ENCODE results near the gene SERPINA6.
"Not testable (repeated sequence)": the region's sequence is repeated elsewhere in the genome, so short reads cannot be mapped to it uniquely, and the experiment has no call there.

Gene SERPINA6

DNA sequence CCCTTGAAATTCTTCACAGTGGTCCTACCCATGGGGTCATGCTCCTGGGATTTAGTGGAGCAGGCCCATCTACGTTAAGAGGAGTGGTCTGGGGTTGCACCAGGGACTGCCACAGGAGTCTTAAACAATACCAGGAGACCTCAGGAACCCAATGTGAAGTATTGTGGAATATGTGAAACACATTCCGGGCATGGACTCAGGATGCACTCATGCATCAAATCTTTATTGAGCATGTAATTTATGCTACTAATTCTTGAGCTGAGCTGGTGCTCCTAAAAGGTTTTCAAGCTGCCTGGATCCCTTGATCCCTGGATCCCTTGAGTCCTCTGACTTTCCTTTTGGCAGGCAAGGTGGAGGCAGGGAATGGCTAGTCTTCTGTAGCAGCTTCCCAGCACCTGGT lies 38.9 kb downstream of the SERPINA6 start:
- no peak for ATAC-seq (ENCODE audit: insufficient read depth, low read depth)
- no peak overlapping the region for H3K27ac ChIP-seq (ENCODE audit: low read length)

DNA sequence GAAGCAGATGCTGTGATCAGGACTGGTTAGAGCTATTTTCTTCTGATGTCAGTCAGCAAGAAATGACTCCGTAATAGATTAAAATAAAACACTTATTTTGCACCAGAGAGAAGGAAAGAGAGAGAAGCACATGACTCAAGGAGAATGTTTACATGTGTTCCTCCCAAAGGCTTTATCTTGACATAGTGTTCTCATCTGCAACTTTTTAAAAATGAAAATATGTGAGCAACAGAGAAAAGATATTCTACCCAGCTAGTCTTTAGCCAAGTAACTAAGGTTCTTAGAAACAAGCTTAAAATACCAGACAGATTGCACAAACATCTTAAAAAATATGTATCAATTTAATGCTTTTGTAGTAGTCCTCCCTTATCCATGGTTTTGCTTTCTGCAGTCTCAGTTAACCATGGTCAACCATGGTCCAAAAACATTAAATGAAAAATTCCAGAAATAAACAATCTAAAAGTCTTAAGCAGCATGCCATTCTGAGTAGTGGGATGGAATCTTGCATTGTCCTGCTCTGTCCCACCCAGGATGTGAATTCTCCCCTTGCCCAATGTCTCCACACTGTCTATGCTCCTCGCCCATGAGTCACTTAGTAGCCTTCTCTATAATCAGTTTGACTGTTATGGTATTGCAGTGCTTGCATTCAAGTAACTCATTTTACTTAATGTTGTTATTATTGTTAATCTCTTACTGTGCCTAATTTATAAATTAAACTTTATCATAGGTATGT lies 40.0 kb downstream of the SERPINA6 start:
- H3K9ac ChIP-seq (ENCODE audit: low read depth, low read length), result no peak overlapping the region

More for the DNA sequence above, 38.9 kb downstream of the SERPINA6 start:
- DNase-seq, result no peak
- Histone ChIP-seq H3K79me2 (ENCODE audit: insufficient read depth, low read length) (no peaks in the 10 kb centered on the region), H3K4me3 (ENCODE audit: low read depth in 1 of 2, low read length in 2 of 2) (no peak overlapping the region), H3K9me3 (ENCODE audit: insufficient read depth, low read length, severe bottlenecking) (no peaks in the 10 kb centered on the region), H3K36me3 (ENCODE audit: insufficient read depth, low read length) (no peaks in the 10 kb centered on the region), H2AFZ (ENCODE audit: low read depth, low read length) (no peak overlapping the region), H3K9ac (ENCODE audit: low read depth, low read length) (no peak overlapping the region), H3K4me1 (ENCODE audit: insufficient read depth, low read length) (no peaks in the 10 kb centered on the region), H4K20me1 (ENCODE audit: insufficient read depth, low read length) (no peaks in the 10 kb centered on the region), H3K4me2 (ENCODE audit: insufficient read depth, low read length) (no peak overlapping the region), H3K27me3 (ENCODE audit: insufficient read depth, low read length, poor library complexity) (no peaks in the 10 kb centered on the region)
- TF ChIP-seq, protein P1, sequence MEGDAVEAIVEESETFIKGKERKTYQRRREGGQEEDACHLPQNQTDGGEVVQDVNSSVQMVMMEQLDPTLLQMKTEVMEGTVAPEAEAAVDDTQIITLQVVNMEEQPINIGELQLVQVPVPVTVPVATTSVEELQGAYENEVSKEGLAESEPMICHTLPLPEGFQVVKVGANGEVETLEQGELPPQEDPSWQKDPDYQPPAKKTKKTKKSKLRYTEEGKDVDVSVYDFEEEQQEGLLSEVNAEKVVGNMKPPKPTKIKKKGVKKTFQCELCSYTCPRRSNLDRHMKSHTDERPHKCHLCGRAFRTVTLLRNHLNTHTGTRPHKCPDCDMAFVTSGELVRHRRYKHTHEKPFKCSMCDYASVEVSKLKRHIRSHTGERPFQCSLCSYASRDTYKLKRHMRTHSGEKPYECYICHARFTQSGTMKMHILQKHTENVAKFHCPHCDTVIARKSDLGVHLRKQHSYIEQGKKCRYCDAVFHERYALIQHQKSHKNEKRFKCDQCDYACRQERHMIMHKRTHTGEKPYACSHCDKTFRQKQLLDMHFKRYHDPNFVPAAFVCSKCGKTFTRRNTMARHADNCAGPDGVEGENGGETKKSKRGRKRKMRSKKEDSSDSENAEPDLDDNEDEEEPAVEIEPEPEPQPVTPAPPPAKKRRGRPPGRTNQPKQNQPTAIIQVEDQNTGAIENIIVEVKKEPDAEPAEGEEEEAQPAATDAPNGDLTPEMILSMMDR (IDR thresholded peaks at IDR 0.05; ENCODE audit: borderline replicate concordance, extremely low read depth, low read length, poor library complexity, severe bottlenecking), result no peak
- no peak for TF ChIP-seq EZH2 (IDR thresholded peaks at IDR 0.05; ENCODE audit: borderline replicate concordance, low read depth, low read length, severe bottlenecking)

DNA sequence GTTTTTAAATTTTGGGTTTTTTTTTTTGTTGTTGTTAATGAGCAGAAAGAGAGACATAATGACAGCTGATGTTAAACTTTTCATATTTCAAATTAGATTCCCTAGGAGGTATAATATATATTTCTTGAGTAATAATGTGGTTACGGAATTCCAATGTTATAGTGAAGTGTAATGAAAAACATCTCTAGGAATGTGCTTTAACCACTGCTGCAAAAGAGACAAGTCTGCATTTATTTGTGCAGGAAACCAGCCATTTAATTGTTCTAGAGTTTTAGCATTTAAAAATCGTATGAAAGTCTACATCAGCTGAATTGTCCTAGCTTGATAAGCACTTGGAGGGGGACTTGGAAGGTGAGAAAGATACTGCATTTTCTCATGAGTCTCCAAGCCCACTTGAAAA lies 44.4 kb downstream of the SERPINA6 start:
- H3K27me3 ChIP-seq (ENCODE audit: insufficient read depth, low read length, poor library complexity), result no peaks in the 10 kb centered on the region
- no peaks in the 10 kb centered on the region for H3K36me3 ChIP-seq (ENCODE audit: insufficient read depth, low read length)
- no peaks in the 10 kb centered on the region for H3K4me1 ChIP-seq (ENCODE audit: insufficient read depth, low read length)
- no peaks in the 10 kb centered on the region for H3K9me3 ChIP-seq (ENCODE audit: insufficient read depth, low read length, severe bottlenecking)
- no peak overlapping the region for H2AFZ ChIP-seq (ENCODE audit: low read depth, low read length)
- no peaks in the 10 kb centered on the region for H3K79me2 ChIP-seq (ENCODE audit: insufficient read depth, low read length)
- H3K4me3 ChIP-seq (ENCODE audit: low read depth in 1 of 2, low read length in 2 of 2), result no peak overlapping the region
- no peaks in the 10 kb centered on the region for H4K20me1 ChIP-seq (ENCODE audit: insufficient read depth, low read length)
- ATAC-seq (ENCODE audit: insufficient read depth, low read depth) (no peak), DNase-seq (no peak)
- no peak overlapping the region for H3K27ac ChIP-seq (ENCODE audit: low read length)
- H3K4me2 ChIP-seq (ENCODE audit: insufficient read depth, low read length), result no peak overlapping the region
- H3K9ac ChIP-seq (ENCODE audit: low read depth, low read length), result no peak overlapping the region
- TF ChIP-seq EZH2 (IDR thresholded peaks at IDR 0.05; ENCODE audit: borderline replicate concordance, low read depth, low read length, severe bottlenecking), result no peak
- TF ChIP-seq, protein P1 (IDR thresholded peaks at IDR 0.05; ENCODE audit: borderline replicate concordance, extremely low read depth, low read length, poor library complexity, severe bottlenecking), result no peak

More for the DNA sequence above, 40.0 kb downstream of the SERPINA6 start:
- TF ChIP-seq, protein P1 (IDR thresholded peaks at IDR 0.05; ENCODE audit: borderline replicate concordance, extremely low read depth, low read length, poor library complexity, severe bottlenecking), result no peak
- TF ChIP-seq EZH2 (IDR thresholded peaks at IDR 0.05; ENCODE audit: borderline replicate concordance, low read depth, low read length, severe bottlenecking), result no peak
- H3K27ac ChIP-seq (ENCODE audit: low read length), result no peak overlapping the region
- no peaks in the 10 kb centered on the region for H3K27me3 ChIP-seq (ENCODE audit: insufficient read depth, low read length, poor library complexity)
- H3K79me2 ChIP-seq (ENCODE audit: insufficient read depth, low read length), result no peaks in the 10 kb centered on the region
- no peaks in the 10 kb centered on the region for H3K4me1 ChIP-seq (ENCODE audit: insufficient read depth, low read length)
- DNase-seq, result no peak
- no peaks in the 10 kb centered on the region for H4K20me1 ChIP-seq (ENCODE audit: insufficient read depth, low read length)
- H3K4me3 ChIP-seq (ENCODE audit: low read depth in 1 of 2, low read length in 2 of 2), result no peak overlapping the region
- no peak for ATAC-seq (ENCODE audit: insufficient read depth, low read depth)
- H3K4me2 ChIP-seq (ENCODE audit: insufficient read depth, low read length), result no peak overlapping the region
- H2AFZ ChIP-seq (ENCODE audit: low read depth, low read length), result no peak overlapping the region
- H3K9me3 ChIP-seq (ENCODE audit: insufficient read depth, low read length, severe bottlenecking), result no peaks in the 10 kb centered on the region
- H3K36me3 ChIP-seq (ENCODE audit: insufficient read depth, low read length), result no peaks in the 10 kb centered on the region

DNA sequence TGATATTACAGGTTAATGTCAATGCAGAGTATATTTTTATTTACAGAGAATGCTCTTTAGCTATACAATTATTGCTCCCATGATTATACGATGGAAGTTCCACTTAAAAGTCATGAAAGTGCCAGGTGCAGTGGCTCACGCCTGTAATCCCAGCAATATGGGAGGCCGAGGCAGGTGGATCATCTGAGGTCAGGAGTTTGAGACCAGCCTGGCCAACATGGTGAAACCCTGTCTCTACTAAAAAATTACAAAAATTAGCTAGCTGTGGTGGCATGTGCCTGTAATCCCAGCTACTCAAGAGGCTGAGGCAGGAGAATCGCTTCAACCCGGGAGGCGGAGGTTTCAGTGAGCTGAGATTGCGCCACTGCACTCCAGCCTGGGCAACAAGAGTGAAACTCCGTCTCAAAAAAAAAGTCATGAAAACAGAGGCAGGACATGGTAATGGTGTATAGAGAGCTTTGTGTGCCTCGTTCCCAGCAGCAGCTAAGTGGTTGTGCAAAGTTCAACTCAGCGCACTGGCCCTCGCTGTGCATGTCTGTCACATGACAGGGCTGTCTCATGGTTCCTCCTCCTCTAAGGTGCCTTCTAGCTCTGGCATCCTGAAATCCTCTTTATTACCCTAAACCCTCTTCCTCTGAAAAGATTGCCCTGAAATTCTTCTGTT lies 46.1 kb downstream of the SERPINA6 start:
- ATAC-seq (ENCODE audit: insufficient read depth, low read depth); H3K9ac ChIP-seq (ENCODE audit: low read depth, low read length): not testable (repeated sequence)

More for the DNA sequence above, 46.1 kb downstream of the SERPINA6 start:
- H3K27ac ChIP-seq (ENCODE audit: low read length); H3K79me2 ChIP-seq (ENCODE audit: insufficient read depth, low read length); H3K4me1 ChIP-seq (ENCODE audit: insufficient read depth, low read length); H3K9me3 ChIP-seq (ENCODE audit: insufficient read depth, low read length, severe bottlenecking); H3K27me3 ChIP-seq (ENCODE audit: insufficient read depth, low read length, poor library complexity); H3K4me2 ChIP-seq (ENCODE audit: insufficient read depth, low read length); DNase-seq; H3K36me3 ChIP-seq (ENCODE audit: insufficient read depth, low read length); H4K20me1 ChIP-seq (ENCODE audit: insufficient read depth, low read length); H2AFZ ChIP-seq (ENCODE audit: low read depth, low read length); H3K4me3 ChIP-seq (ENCODE audit: low read depth in 1 of 2, low read length in 2 of 2): not testable (repeated sequence)

All from DND-41 (cell line).